Medulla oblongata (tissue), 1 donor: ENCODE data around the gene AHSA1.
A peak's percentile ranks its signal among the peaks of the same experiment; 100 is the strongest.
"Not testable (repeated sequence)": the region's sequence is repeated elsewhere in the genome, so short reads cannot be mapped to it uniquely, and the experiment has no call there.

ENCODE experiments used
- DNase-seq: peaks from one replicate; pipeline ENCODE4 v3.0.0-alpha.2; 2015; ENCODE audit errors: extremely low spot score

The AHSA1 gene

GRCh38 chr14:77457522-77458248 lies at the start of gene AHSA1, which contains the start of gene VIPAS39:
Gene AHSA1, plus strand, starts transcription at chr14:77458093. Its CDS starts 97 bp downstream, at chr14:77458190.
Gene VIPAS39, minus strand, starts transcription at chr14:77457601. Its CDS starts 3,499 bp downstream, at chr14:77454102.
- peak; percentile 100 for DNase-seq

DNA sequence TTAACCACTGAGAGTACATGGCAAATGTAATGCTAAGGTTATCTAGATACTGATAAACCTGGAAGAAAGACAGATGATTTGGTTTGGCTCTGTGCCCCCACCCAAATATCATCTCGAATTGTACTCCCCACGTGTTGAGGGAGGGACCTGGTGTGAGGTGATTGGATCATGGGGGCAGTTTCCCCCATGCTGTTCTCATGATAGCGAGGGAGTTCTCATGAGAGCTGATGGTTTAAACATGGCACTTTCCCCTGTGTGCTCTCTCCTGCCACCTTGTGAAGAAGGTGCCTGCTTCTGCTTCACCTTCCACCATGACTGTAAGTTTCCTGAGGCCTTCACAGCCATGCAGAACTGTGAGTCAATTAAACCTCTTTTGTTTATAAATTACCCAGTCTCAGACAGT lies 48.8 kb upstream of the AHSA1 start:
- DNase-seq: no peak

DNA sequence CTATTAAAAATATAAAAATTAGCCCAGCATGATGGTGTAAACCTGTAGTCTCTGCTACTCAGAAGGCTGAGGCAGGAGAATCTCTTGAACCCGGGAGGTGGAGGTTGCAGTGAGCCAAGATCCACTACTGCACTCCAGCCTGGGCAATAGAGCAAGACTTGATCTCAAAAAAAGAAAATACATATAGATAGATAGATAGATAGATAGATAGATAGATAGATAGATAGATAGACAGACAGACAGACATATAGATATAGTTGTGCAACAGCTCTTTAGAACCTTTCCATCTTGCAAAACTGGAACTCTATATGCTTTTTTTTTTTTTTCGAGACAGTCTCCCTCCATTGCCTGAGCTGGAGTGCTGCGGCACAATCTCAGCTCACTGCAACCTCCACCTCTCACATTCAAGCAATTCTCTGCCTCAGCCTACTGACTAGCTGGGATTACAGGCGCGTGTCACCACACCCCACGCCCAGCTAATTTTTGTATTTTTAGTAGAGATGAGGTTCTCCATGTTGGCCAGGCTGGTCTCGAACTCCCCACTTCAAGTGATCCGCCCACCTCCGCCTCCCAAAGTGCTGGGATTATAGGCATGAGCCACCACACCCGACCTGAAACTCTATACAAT lies 42.4 kb upstream of the AHSA1 start:
- DNase-seq: not testable (repeated sequence)

DNA sequence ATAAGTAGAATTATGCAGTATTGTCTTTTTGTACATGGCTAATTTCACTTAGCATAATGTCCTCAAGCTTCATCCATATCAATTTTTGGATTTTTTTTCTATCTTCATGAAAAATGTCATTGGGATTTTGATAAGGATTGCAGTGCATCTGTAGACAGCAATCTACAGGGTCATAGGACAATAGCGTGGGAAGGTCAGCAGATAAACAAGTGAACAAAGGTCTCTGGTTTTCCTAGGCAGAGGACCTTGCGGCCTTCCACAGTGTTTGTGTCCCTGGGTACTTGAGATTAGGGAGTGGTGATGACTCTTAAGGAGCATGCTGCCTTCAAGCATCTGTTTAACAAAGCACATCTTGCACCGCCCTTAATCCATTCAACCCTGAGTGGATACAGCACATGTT lies 41.8 kb upstream of the AHSA1 start:
- not testable (repeated sequence) for DNase-seq

DNA sequence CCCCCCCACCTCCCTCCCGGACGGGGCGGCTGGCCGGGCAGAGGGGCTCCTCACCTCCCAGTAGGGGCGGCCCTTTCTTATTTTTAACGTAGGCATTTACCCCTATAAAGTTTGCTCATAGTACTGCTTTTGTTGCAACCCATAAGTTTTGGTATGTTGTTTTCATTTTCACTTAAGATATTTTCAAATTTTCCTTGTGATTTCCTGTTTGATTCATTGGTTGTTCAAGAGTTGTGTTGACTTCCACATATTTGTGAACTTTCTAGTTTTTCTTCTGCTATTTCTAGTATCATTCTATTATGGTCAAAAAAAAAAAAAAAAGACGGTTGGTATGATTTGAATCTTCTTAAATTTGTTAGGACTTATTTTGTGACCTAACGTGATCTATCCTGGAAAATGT lies 41.1 kb upstream of the AHSA1 start:
- no peak for DNase-seq

- no peak for DNase-seq
These were observed 36.7 kb upstream of the AHSA1 start for GRCh38 chr14:77421201-77421600.

GRCh38 chr14:77423423-77423822 lies 34.5 kb upstream of the AHSA1 start, which contains the start of gene NOXRED1:
Gene NOXRED1, minus strand, starts transcription at chr14:77423523. Its CDS starts 634 bp downstream, at chr14:77422889.
- DNase-seq: no peak

GRCh38 chr14:77424862-77425261 lies 33.0 kb upstream of the AHSA1 start:
- DNase-seq: no peak

- DNase-seq: no peak
These were observed 31.5 kb upstream of the AHSA1 start for GRCh38 chr14:77426396-77426795.

DNA sequence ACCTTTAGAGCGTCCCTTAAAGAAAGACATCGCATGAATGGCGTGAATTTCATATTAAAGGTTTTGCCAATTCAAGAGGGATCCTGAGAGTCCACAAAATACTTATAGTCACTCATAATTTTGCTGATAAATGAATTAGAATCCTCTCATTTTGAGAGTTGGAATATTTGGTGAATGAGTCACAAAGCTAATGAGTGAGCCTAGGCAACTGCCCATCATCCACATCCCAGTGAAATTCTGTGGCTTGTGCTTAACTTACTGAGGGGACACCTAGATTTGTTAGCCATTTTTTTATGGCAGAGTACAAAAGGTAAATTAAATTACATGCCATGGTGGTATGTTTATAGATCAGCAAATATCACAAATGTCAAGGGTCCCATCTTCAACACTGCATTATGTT lies 21.9 kb upstream of the AHSA1 start:
- DNase-seq: no peak

GRCh38 chr14:77438596-77438995 lies 19.3 kb upstream of the AHSA1 start:
- DNase-seq: no peak

DNA sequence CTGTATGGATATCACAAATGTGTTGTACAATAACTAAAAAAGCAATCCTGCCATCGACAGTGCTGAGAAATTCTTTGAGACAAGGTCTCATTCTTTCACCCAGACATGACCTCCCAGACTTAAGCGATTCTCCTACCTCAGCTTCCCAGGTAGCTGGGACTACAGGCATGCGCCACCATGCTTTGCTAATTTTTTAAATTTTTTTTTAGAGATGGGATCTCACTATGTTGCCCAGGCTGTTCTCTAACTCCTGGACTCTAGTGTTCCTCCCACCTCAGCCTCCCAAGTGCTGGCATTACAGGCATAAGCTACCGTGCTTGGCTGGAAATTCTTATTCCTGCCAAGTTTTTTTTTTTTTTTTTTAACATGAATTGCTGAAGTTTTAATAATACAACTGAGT lies 18.0 kb upstream of the AHSA1 start:
- DNase-seq: no peak

DNA sequence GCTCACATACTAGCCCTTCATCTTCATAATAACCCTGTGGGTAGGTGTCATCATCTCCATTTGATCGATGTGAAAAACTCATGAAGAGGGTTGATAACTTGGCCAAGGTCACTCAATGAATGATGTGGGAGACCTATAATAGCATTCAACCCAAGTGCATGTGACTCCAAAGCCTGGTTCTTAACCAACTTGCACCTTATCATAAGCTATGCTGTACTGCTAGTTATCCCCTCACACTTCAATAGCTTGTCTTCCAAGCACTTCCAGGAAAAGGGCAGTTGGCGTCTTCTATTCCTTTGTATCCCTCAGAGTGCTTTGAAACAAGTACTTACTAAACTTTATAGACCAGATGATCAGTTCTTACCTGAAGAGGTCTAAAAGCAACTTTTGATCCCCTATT lies 15.7 kb upstream of the AHSA1 start:
- DNase-seq: no peak

GRCh38 chr14:77455966-77456640 lies 1.8 kb upstream of the AHSA1 start:
- DNase-seq: no peak

DNA sequence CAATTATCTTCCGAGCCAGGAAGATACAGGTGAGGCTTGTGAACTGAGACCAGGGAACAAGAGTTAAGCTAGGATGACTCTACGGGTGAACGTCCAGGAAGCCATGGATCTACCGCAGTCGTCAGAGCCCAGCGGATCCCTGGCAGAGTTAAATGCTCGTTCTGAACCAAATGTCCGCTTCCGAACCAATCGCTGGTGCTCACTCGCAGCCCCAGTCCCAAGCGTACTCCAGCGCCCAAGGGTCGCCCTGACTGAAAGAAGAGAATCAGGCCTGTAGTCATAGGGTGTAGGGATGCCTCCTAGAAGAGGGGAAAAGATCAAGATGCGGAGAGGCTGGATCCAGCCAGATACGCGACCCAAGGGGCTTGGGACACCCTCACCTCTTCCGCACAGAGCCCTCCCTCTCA lies 775 bp upstream of the AHSA1 start:
- DNase-seq: no peak

DNA sequence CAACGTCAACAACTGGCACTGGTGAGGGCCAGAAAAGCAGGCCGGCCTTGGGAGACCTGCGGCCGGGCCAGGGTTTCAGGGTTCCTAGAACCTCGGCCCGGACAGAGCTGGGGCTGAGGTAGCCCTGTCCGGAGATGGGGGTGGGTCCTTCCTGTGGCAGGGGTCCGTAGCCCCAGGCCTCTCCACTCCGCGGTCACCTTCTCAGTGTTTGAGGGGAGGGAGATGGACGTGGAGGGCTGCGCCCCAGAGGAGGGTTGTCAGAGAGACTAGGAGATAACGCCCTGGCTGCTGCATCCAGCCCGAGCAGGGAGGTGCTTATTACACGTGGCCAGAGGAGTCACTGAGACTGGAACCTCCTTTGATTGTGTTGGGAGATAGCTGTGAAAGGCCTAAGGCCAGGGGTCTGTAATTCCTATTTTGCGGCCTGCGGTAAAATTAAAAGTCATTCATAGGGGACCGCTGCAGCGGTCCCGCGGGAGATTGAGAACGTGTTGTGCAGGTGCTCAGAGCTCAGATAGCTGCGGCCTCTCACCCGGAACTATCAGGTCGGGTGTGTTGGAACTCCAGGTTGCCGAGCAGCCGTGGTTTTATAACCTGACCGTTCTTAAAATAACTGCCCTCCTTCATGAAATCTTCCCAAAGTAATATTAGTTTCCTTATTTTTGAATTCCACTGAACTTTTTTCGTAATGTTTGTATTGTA lies 507 bp downstream of the AHSA1 start:
- peak; percentile 25 for DNase-seq

DNA sequence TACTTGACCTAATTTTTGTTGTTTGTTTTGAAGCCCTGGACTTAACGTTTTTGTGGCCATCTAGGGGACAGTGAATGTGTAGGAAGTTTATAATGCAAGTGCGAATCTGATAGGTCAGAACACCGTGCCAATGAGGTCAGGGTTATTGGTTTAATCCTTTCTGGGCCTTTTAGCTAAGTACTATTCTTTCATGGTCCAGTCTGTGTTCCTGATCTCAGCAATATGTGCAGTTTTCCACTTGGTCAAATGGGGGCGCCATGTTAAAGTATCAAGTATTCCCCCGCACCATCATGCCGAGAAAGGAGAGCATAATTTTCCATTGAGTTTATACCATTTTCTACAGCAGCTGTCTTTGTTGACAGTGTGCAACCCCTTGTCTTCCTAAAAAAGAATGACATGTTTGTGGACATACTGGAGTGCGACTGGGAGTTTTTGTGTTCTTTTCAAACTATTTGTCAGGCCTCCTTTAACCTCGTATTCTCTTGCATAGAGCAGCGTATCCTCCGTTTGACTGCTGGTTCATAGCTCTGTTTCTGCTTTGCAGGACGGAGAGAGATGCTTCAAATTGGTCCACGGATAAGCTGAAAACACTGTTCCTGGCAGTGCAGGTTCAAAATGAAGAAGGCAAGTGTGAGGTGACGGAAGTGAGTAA lies 1.3 kb downstream of the AHSA1 start:
- peak; percentile 93 for DNase-seq

DNA sequence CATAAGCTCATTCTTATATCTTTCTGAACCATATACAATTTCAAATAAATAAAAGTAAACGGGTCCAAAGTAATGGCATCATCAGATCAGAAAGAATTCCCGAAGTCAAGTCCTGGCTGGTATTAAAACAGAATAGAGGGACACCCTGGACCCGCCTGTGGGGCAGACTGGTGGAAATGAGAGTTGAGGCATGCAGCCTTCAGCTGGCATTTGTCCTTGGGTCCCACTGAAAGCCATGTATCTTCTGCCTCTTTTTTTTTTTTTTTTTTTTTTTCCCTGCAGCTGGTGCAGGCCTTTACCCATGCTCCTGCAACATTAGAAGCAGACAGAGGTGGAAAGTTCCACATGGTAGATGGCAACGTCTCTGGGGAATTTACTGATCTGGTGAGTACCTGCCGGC lies 9.9 kb downstream of the AHSA1 start:
- no peak for DNase-seq

- DNase-seq: no peak
These were observed 11.2 kb downstream of the AHSA1 start for GRCh38 chr14:77469067-77469505.

- DNase-seq: no peak
These were observed 11.6 kb downstream of the AHSA1 start for GRCh38 chr14:77469539-77469938.

DNA sequence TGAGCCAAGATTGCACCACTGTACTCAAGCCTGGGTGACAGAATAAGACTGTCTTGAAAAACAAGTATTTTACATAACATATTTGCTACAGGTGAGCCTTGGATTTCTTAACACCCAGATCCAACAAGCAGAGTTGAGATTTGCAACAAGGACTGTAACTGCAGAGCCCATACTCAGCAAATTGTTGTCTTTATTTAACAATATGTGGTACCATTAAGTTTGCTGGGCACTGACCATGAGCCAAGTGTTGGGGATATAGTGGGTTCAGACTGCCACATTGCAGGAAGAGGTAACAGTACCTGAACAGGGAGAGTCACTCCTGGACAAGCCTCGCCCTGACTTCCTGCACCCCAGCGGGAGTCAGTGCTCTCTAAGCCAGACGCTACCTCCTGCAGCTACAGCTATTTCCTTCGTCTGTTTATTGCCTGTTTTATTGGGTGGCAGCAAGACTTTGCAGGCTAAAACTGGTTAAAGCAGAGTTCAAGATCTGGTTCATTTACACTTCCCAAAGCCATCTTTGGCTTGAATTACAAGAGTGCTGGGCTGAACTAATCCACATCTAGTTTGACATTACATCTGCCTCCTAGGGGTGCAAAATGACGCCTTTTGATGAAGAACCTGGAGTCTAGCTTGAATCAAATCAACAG lies 12.5 kb downstream of the AHSA1 start:
- no peak for DNase-seq
